NCI-H1417 (cell line): ENCODE data around the gene DSCAML1.

ENCODE experiments used
- DNase-seq, 3 experiments: peaks; one replicate each; lab custom pipeline; 2025; lab: John Stamatoyannopoulos, UW

DSCAML1 gene

DNA sequence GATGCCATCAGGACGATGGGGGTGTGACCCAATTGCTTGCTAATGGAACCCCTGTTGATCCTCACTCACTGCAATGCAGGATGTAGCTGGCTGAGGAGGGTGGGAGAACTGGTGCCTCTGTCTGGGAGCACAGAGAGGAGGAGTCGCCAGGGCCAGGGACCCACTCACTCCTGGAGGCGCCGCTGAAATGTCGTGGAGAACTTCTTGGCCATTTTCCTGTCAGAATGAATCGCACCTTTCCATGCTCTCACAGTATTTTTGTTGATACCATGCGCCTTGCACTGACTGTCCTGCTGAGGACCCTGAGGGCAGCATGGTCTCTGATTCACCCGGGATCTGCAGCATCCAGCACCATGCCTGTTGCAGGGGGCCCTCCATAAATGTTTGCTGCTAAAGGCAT is 211.4 kb downstream of the DSCAML1 start:
- DNase-seq: no peak

DNA sequence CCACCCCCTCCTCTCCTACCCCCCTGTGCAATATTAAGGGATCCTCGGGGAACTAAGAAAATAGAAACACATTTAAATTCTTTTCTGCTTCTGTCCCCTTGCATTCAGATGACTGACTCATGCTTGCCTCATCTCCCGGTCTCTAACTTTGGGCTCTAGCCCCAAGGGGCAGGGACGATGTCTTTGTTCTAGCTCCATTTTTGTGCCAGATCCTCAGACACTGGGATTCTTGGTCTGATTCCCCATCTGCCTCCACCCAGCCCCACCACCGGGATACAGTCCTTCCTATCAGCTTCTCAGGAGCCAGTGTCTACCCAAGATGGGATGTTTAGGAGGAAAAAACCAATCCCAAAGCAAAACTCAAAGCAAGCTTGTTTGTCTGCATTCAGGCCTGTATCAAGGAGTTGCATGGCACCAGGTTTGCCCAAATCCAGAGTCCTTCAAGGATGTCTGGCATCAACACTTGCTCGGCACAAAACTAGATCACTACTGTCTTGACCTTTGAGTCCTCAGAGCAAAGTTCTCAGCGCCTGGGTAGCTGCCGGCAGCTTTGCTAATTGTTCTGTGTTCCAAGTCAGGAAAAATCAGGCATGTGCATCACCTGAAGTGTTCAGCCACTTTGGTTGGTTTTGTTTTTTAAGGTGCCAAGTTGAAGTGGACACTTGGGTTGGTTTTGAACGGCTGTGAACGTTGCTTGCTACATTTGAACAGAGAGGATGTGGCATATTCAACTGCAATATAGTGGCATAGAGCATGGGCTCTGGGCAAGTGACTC is 212.8 kb downstream of the DSCAML1 start:
- no peak for DNase-seq

DNA sequence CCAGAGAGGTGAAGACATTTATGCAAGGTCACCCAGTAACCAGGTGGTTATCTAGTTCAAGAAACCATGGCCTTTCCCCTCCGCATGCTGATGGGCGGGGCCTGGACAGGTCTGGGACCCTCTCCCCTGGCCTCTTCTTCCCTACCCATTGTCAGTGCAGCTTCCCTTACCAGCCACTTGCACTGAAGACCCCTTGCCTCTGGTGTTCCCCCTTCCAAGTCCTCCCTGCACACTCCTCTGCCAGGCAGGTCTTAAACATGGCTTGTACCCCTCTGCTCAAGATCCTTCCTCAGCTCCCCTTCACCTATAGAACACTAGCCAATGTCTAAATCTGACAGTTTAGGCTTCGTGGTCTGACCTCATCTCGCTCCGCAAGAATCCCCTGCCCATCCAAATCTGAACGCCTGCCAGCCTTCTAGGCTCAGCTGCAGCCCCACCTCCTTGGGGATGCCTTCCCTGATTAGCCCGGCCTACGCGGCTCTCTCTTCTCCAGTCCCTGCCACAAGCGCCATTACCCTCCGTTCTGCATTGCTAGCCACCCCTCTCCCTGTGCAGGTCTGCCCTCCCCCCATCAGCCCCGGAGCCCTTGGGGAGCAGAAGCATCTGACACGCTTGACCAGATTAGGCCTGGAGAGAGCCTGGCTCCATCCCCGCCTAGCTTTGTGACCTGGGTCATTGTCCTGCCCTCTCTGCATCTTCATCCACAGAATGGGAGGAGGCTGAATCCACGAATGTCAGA is 213.8 kb downstream of the DSCAML1 start:
- peak in 1 of 3 experiments; percentile 27 for DNase-seq

DNA sequence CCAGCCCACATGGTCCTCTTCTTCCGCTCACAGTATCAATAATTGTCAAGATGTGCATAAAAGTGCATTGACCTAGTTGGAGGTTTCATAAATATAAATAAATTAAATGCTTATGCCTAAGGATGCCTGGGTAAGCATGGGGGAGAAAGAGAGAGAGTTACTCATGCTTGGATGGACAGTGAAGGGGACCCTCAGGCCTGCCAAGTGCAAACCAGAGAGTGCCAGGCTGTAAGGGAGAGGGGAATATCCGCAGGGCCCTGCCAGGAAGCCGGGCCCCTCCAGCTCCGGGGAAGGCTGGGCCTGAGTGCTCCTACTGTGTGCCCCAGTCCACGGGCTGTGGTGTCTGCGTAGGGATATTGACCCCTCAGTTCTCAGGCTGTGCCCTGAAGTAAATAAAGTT is 214.6 kb downstream of the DSCAML1 start:
- no peak for DNase-seq

DNA sequence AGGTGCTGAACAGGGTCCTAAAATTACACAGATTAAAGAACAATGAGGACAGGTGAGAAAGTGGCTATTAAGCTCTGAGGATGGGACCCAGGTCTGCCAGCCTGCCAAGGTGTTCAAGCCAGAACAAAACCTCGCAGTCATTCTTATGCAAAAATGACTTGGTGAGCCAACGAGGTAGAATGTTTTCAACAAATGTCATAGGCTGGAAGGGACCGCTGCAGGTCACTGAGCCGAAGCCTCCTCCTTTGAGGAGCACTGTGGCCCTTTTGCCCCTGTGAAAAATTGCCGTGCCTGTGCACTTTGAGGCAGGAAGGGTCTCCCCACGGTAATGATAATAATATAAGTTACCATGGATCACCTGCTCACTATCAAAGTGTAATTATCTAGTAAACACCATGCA is 216.2 kb downstream of the DSCAML1 start:
- DNase-seq: peak in 2 of 3 experiments; percentile 45 to 80

DNA sequence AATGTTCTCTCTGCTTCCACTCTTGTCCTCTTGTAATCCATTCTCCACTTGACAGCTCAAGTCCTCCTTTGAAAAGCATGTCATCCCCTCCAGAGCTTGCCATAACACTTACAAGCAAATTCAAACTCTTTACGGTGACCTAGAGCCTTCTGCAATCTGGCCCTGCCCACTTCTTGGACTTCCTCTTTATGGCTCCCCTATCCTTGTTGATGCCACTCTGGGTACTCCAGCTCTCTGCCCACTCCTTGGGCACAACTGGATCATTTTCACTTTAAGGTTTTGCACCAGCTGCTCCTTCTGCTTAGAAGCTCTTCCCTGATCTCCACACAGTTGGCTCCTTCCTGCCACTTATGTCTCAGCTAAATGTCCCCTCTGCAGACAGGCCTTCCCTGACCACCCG is 217.9 kb downstream of the DSCAML1 start:
- peak in 1 of 3 experiments; percentile 27 for DNase-seq

DNA sequence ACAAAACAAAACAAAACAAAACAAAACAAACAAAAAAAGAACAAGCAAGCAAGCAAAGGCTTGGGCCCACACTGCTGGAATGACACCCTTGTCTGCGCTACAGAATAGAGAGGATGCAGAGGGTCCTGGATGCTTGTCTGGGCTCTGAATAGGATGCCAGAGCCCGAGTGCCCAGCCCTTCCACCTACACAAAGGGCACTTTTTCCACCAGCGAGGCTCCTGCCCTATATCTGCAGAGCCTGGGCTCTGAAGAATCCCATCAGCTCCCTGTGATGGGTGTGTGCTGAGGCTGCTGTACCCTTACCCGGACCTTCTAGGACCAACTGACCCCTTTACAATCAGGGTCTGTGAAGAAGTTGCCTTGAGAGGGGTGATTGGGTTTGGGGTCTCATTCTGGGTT is 221.2 kb downstream of the DSCAML1 start:
- DNase-seq: no peak

DNA sequence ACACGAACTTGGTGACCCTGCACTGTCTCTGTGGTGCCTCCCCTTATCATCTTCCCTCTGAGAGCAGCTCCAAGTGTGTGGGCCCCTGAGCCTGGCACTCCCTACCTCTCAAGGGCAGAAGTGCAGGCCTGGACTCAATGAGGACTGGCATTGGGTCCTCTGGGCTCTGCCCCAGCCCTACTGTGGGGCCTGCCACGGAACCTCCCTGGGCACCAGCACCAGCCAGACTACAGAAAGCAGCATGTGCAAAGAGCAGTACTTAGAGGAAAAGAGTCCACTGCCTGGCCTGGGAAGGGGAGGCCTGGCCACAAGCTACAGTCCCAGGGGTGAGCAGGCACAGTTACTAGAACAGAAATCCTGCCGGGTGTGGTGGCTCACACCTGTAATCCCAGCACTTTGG is 222.5 kb downstream of the DSCAML1 start:
- no peak for DNase-seq

DNA sequence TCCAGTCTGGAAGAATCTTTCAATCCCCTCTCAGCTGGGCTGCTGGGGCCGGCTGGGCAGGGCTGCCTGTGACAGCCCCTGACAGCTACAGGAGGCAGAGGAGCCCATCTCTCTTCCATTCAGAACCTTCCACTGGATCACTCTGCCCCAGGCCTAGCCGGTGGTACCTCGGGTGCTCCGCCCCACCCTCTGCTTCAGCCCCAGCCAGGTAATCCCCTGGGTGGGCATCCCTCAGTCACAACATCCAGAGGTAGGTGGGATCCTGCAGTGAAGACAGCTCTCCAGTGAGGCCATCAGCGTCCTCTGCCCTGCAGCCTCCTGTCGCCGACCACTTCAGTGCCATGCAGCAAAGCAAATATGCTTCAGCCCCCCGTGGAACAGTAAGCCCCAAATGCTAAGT is 223.7 kb downstream of the DSCAML1 start:
- no peak for DNase-seq

DNA sequence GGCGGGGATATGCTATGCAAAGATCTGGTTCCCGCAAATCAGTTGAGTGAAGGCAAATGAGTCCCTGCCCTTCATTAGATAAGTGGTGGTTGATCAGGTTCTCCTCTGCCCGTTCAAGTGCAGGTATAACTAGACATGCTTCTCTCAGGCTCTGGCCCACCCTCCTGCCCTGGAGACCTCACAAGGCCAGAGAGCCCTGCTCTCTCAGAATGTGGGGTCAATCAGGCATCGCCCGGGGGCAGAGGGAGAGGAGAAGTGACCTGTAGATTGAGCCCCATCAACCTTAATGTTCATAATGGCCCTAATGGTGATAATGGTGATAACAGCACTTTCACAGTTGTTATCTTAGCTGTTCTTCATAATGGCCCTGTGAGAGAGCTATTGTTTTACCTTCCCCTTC is 224.3 kb downstream of the DSCAML1 start:
- DNase-seq: peak in 2 of 3 experiments; percentile 14 to 72

DNA sequence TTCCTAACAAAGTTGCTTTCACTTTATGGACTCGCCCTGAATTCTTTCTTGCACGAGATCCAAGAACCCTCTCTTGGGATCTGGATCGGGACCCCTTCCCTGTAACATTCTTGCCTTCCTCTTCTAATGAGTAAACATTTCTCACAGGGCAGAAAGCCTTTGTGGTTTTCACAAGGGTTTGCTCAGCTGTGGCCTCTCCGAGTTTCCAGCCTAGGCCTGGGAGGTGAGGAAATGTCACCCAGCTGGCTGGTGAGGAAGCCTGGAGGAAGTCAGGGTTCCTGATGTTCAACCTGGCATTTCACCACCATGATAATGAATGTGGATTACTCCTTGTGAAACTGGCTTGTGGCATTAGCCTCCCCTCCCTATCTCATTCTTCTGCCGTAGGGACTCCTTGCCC is 224.9 kb downstream of the DSCAML1 start:
- DNase-seq: peak in 1 of 3 experiments; percentile 23

DNA sequence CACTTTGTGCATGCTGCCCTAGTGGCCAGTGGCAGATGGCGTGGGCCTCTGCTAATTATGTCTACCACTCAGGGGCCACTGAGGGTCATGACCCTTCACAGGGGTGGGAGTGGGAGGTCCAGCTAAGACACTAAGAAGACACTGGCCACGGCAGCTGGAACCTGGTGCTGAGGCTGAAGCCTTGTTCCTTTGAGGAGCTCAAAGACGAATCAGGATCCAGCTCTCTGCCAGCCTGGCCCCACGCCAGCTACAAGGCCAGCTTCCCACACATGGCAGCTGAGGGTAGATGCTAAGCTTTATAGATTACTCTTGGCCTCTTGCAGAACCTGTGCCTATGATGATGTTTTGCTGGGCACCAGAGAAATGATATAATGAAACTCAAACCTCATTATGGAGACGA is 226.3 kb downstream of the DSCAML1 start:
- peak in 1 of 3 experiments; percentile 23 for DNase-seq

DNA sequence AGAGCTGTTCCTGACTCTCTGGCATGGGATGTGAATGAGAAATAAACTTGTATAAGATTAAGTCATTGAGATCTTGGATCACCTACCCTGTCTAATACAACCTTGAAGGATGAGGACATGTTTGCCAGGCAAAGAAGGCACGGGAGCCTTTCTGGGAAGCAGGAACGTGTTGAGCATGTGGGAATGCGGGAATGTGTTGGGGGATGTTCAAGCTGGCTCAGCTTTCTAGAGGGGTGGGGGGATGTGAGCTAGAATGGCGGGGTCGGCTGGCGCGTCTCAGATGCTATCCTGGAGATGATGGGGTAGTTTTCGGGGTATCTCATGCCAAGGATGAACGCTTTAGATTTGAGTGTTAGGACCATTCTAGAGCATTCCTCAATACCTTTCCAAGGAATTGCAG is 227.1 kb downstream of the DSCAML1 start:
- DNase-seq: no peak

DNA sequence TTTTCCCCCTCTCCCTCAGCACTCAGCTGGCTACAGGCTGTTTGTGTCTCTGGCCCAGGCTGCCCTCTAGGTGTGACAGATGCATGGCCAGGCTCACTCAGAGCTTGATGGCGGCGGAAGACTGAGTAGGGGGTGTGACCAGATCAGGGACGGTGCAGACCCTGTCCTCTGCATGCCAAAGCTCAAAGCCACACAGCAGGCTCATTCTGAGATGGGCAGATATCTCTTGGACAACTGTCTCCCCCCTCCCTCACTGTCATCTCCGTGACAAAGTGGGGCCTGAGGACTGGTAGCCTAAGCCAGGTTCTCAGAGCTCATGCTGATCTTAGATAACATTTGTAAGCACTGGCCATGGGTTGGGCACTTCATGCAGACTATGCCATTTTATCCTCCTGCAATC is 231.3 kb downstream of the DSCAML1 start:
- DNase-seq: no peak

DNA sequence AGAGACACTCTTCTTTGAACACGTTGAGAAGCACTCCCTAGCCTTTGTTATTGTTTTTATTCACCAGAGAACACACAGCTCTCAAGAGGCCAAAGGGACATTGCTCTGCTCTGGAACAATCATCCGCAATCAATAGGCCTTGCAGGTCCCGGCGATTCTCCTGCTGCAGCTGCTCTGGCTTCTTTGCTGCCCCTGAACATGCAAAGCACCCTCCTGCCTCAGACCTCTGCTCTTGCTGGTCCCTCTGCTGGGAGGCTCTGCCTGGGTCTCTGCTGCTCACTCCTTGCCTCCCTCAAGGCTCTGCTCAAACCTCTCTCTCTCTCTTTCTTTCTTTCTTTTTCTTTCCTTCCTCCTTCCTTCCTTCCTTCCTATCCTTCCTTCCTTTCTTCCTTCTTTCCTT is 232.7 kb downstream of the DSCAML1 start:
- no peak for DNase-seq

DNA sequence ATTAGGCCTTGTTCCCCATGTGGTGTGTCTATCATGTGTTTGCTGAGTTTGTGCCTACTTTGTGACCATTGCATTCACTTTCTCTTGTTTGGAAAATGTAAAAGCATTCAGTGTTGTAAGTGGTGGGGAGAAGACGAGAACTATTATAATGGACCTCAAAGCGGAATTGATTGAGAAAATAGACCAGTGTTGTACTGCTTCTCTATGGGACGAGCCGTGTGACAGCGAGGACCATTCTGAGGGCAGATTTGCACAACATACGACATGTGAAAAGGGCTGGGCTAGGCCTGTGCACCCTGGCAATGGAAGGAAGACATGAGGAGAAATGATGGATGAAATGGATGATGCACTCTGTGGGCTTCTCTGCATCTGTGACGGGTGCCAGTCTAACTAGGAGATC is 233.5 kb downstream of the DSCAML1 start:
- no peak for DNase-seq

DNA sequence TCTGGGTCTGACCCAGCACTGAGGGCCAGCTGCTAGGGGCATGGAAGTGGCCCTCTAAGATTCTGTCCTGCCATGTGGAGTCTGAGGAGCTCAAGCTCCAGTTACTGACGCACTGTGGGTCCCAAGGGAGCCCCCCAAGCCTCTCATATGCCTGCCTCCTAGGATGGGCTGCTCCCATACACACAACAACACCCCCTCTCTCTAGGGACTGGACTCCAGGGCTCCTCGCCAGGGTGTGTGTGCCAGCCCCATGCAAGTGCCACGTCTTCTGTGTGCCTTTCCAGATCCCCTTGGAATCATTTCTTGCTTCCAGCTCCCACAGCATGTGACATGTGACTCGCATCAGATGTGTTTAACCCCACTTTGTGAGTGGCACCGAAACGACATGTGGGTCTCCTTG is 234.9 kb downstream of the DSCAML1 start:
- no peak for DNase-seq

DNA sequence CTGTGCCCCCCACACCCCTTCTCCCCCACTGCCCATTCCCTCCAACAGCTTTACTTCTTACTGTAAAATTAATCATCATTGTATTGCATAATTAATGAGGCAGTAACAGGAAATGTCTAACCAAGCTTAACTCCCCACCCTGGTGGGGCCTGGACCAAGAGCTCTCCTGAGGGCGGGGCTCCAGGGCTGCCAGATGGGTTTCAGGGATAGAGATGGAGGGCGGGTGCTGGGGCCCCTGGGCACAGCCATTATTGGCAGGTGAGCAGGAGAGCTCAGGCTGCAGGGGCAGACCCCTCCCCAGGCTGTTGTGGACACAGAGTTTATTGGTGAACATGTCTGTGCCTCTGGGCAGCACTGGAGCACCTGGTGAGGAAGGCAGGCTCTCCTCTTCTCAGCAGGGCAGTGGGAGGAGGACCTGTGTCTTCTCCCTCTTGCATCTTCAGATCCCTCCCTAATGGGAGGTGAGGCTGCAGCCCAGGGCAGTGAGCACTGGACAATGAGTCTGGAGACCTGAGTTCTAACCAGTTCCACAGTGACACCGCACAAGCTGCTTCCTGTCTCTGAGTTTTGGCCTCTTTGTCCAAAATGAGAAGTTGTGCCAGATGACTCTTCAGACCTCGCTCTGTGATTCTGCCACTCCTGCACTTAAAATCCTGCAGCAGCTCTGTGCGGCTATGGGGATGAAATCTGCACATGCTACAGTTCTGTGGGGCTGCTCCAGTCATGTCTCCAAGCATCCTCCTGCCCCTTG is 236.1 kb downstream of the DSCAML1 start:
- peak in 2 of 3 experiments; percentile 51 to 79 for DNase-seq

DNA sequence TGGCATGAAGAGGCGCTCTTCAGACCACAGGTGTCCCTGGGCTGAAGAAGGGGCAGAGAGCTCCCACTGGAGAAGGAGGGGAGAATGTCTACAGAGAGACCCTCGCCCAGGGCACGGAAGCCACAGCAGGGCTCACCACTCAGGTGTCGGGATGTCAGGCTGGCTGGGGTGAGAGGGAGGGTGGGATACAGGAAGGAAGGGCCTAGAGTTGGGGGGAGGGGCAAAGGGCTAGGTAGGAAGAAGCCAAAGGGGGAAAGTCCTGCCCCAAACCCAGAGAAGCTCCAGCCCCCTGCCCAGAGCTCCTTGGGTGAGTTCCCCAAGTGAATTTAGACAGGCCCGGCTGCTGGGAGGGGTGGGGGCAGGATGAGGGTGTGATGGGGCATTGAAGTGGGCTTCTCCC is 237.3 kb downstream of the DSCAML1 start:
- no peak for DNase-seq

DNA sequence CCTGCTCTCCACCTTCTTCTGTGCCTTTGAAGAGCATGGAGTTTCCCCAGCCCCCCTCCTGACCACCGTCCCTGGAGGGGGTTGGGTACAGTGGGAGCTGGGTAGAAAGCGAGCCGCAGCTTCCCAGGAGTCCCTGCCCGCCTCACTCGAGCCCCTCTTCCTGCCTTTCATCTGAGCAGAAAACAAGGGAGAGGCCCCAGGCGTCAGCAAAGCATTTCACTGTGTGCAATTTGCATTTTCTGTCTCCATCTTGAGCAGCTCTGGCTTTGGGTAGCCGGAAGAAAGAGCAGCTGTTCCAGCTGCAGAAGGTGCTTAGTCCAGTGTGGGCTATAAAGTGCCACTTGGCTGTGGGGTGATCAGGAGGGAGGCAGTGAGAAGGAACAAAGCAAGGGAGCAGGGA is 239.7 kb downstream of the DSCAML1 start:
- DNase-seq: peak in 1 of 3 experiments; percentile 27

DNA sequence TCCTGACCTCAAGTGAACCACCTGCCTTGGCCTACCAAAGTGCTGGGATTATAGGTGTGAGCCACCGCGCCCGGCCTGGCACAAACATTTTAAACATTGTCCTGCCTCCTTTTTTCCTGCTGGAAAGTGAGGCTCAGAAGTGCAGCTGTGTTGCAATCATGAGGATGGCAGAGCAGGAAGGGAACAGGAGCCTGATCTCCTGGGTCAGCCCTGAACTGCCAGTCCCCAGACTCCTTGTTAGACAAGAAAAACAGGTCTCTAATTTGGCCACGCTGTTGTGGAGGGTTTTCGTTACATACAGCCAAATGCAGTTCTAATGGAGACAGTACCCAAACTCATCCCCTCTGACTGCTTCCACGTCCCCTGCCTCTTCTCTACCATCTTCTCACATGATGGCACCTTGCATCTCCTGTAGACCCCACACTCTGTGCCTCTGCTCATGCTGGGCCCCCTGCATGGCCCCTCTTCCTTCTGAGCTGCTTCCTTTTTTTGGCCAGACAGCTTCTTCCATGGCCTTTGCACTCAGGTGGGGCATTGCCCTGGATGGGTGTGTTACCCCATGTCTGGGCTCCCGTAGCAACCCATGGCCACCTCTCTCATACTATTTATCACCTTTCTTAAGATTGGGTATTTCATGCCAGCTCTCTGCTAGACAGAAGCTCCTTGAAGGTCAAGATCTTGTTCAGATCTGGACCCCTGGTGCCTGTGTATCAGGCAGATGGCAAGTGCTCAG is 242.2 kb downstream of the DSCAML1 start:
- DNase-seq: peak in 1 of 3 experiments; percentile 20

DNA sequence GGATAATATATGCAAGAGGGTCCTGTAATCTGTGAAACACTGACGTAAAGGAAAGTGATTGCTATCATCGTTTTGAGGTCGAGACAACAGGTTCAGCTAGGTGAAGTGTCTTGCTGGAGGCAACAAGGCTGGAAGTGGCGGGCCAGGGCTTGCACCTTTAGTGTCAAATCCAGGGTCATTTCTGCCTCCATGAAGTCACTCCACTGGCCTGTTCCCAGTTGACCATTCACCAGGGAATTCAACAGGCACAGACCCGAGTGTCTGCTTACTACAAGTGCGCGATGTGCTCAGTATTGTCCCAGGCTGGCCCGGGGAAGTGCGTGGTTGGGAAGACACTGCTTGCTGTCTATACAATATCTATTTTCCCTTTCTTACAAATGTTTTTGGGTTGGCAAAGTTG is 244.4 kb downstream of the DSCAML1 start:
- DNase-seq: no peak
